ENCODE results near the gene CYSTM1. TPM values are rescaled to one million over a fixed set of nuclear protein-coding genes. Genes with fewer than 3 reads are reported as not detected.

CYSTM1 gene
- total RNA-seq, 2 experiments from 2014 or later: 15.8 to 18.5 TPM

GRCh38 chr5:140239939-140240700 lies 65.1 kb downstream of the CYSTM1 start:
- no peaks in the 10 kb centered on the region for H3K9me3 Mint-ChIP-seq
- POLR2A ChIA-PET: interaction anchor here (0.9 to 1.3 kb wide), 2 partner anchors 112 to 116 kb away, joined by 3 read pairs; no protein-coding TSS in a partner anchor
- CTCF ChIA-PET: interaction anchor here (0.9 to 26.2 kb wide), 34 partner anchors 7 to 482 kb away, joined by 3 to 874 read pairs (median 4); partner anchors contain the start of genes CYSTM1, HARS1, HARS2 and HBEGF
- intact Hi-C loops (cut with micrococcal nuclease): no loop called here
- peak; percentile 83 for DNase-seq
- peaks cover 1% of the 10 kb centered on the region for H3K36me3 Mint-ChIP-seq (ENCODE audit: low read depth)
- peaks cover 4% of the 10 kb centered on the region for H3K4me1 Mint-ChIP-seq (ENCODE audit: low read depth)
- peak overlapping the region; percentile 5 for H3K27ac Mint-ChIP-seq
- TF ChIP-seq CTCF (IDR thresholded peaks at IDR 0.05): peak; percentile 71
- no peak overlapping the region for H3K4me3 Mint-ChIP-seq
- peak; percentile 86 for ATAC-seq
- no peaks in the 10 kb centered on the region for H3K27me3 Mint-ChIP-seq

GRCh38 chr5:140240987-140241706 lies 66.2 kb downstream of the CYSTM1 start:
- Mint-ChIP-seq H3K4me3 (no peak overlapping the region), H3K36me3 (ENCODE audit: low read depth) (peaks cover 6% of the 10 kb centered on the region), H3K4me1 (ENCODE audit: low read depth) (peaks cover 8% of the 10 kb centered on the region), H3K27me3 (no peaks in the 10 kb centered on the region), H3K27ac (no peak overlapping the region), H3K9me3 (no peaks in the 10 kb centered on the region)
- ChIA-PET CTCF (interaction anchor here (1.1 to 26.2 kb wide), 12 partner anchors 9 to 347 kb away, joined by 3 to 874 read pairs (median 4); partner anchors contain the start of genes HBEGF, PFDN1 and SLC4A9), POLR2A (no interaction called here)
- intact Hi-C loops (cut with micrococcal nuclease): loop anchor here (1.0 kb wide), 1 partner anchor 111 kb away; no protein-coding TSS in a partner anchor
- no peak for ATAC-seq
- no peak for DNase-seq
- TF ChIP-seq CTCF (IDR thresholded peaks at IDR 0.05): no peak

GRCh38 chr5:140242099-140242498 lies 67.1 kb downstream of the CYSTM1 start:
- no peak overlapping the region for H3K27ac Mint-ChIP-seq
- POLR2A ChIA-PET: no interaction called here

GRCh38 chr5:140242890-140243585 lies 68.0 kb downstream of the CYSTM1 start:
- ATAC-seq (no peak), DNase-seq (no peak)
- intact Hi-C loops (cut with micrococcal nuclease): no loop called here
- TF ChIP-seq CTCF (IDR thresholded peaks at IDR 0.05): no peak
- Mint-ChIP-seq H3K4me3 (no peak overlapping the region), H3K36me3 (ENCODE audit: low read depth) (peaks cover 6% of the 10 kb centered on the region), H3K9me3 (no peaks in the 10 kb centered on the region), H3K27me3 (no peaks in the 10 kb centered on the region), H3K27ac (no peak overlapping the region), H3K4me1 (ENCODE audit: low read depth) (peaks cover 8% of the 10 kb centered on the region)
- ChIA-PET POLR2A (interaction anchor here (0.9 kb wide), 1 partner anchor 103 kb away, joined by 3 read pairs; the partner anchor contains the start of gene HBEGF), CTCF (interaction anchor here (0.7 to 26.2 kb wide), 15 partner anchors 11 to 477 kb away, joined by 3 to 874 read pairs (median 8); partner anchors contain the start of genes HBEGF, PFDN1 and SLC4A9)

More at GRCh38 chr5:140242099-140242498, 67.1 kb downstream of the CYSTM1 start:
- TF ChIP-seq CTCF (IDR thresholded peaks at IDR 0.05): no peak
- ATAC-seq (no peak), DNase-seq (no peak)
- peaks cover 8% of the 10 kb centered on the region for H3K4me1 Mint-ChIP-seq (ENCODE audit: low read depth)
- intact Hi-C loops (cut with micrococcal nuclease): no loop called here
- no peaks in the 10 kb centered on the region for H3K9me3 Mint-ChIP-seq
- CTCF ChIA-PET: interaction anchor here (0.8 to 26.2 kb wide), 8 partner anchors 14 to 169 kb away, joined by 3 to 874 read pairs (median 6); partner anchors contain the start of genes HBEGF, PFDN1 and SLC4A9
- H3K4me3 Mint-ChIP-seq: no peak overlapping the region
- H3K27me3 Mint-ChIP-seq: no peaks in the 10 kb centered on the region
- peaks cover 6% of the 10 kb centered on the region for H3K36me3 Mint-ChIP-seq (ENCODE audit: low read depth)
